ENCODE data around the gene CUL7.

- TF ChIP-seq CTCF (IDR thresholded peaks at IDR 0.05; ENCODE audit: low read length): no peak
- TF ChIP-seq EZH2 (IDR thresholded peaks at IDR 0.05; ENCODE audit: borderline replicate concordance, low read length): no peak
Measured at GRCh38 chr6:43077333-43077809, 23.7 kb upstream of the CUL7 start.

Measured in OCI-LY1 (cell line).